GM18861 (cell line): ENCODE data around the gene ATAD3A.
"Not testable (repeated sequence)": the region's sequence is repeated elsewhere in the genome, so short reads cannot be mapped to it uniquely, and the experiment has no call there.

Experiments
- ATAC-seq: cut with Tn5 transposase; IDR thresholded peaks from one replicate; pipeline ENCODE4 v1.9.1; 2021; ENCODE audit not compliant: unreplicated experiment

Gene ATAD3A

DNA sequence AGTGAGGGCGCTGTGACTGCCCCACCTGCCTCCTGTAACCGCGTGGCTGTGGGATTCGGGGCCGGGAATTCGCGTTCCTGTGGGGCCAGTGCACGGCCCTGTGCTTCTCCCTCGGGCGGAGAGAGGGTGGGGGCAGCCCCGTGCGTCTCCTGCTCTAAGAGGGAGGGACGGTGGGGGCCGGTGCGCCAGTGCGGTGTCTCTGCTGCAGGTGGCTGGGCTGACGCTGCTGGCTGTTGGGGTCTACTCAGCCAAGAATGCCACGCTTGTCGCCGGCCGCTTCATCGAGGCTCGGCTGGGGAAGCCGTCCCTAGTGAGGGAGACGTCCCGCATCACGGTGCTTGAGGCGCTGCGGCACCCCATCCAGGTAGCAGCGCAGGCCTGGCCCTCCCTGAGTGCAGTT, 10.6 kb downstream of the ATAD3A start:
- ATAC-seq: not testable (repeated sequence)

DNA sequence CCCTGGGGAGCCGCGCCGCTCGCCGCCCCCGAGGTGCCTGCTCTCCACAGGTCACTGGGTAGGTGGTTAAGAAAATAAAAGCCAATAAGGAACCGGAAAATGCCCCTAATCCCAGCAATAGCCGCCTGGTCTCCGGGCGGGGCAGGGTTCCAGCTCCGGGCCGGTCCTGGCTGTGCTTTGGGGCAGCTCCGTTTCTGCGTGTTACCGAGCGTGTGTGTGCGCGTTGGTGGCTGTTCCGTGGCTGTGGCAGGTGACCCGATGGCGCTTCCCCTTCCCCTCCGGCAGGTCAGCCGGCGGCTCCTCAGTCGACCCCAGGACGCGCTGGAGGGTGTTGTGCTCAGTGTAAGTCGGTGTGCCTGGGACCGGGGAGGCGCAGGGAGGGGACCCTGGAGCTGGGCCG, 11.3 kb downstream of the ATAD3A start:
- not testable (repeated sequence) for ATAC-seq

DNA sequence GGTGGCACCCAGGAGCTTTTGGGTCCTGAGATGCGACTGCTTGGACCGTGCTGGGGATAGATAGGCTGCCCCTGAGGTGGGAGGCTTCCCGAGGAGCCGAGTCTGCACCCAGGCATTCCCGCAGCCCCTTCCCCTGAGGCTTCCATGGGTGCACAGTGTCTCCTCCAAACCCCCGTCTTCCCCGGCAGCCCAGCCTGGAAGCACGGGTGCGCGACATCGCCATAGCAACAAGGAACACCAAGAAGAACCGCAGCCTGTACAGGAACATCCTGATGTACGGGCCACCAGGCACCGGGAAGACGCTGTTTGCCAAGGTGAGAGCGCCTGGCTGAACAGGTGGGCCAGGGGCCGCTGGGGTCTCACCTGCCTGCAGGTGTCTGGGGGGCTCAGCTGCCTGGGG, 11.7 kb downstream of the ATAD3A start:
- ATAC-seq: not testable (repeated sequence)

DNA sequence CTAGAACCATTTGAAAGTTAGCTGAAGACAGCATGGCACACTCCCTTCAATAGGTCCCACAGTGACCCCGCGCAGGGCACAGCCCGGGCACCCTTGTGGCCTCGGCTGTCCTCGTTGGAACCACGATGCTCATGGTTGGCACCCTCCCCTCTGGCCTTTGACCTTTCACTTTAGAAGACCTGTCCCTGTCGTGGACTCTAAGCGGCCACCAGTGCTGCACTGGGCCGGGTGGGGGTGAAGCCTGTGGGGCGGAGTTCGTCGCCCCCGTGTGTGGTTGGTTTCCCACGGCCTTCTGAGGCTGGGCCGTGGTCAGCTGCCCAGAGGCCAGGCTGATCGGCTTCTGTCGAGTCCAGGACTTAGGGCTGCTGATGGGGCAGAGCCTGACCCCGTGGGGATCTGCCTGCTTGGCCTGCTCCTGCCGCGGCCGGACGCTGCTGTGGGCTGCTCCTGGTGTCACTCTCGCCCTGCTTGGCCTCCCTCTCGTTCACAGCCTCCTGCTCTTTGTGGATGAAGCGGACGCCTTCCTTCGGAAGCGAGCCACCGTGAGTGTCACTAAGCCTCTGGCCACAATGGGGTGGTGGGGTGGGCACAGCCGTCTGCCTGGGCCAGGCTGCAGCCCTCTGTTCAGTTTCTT, 12.9 kb downstream of the ATAD3A start:
- ATAC-seq: not testable (repeated sequence)

DNA sequence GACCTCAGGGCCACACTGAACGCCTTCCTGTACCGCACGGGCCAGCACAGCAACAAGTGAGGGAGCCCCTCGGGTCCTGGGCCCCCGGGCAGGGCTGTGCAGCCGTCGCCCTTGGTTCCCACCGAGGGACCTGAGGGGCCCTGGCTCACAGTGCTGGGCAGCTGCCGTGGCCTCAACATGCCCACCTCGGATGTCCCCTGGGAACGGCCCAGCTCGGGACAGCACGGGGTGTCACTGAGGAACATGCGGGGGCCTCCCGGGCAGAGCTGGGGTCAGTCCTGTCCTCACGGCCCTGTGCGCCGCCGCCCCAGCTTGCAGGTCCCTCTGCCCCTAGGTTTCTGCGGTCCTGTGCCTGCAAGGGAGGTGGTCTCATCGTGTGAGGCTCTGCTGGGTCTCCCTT, 14.5 kb downstream of the ATAD3A start:
- not testable (repeated sequence) for ATAC-seq

DNA sequence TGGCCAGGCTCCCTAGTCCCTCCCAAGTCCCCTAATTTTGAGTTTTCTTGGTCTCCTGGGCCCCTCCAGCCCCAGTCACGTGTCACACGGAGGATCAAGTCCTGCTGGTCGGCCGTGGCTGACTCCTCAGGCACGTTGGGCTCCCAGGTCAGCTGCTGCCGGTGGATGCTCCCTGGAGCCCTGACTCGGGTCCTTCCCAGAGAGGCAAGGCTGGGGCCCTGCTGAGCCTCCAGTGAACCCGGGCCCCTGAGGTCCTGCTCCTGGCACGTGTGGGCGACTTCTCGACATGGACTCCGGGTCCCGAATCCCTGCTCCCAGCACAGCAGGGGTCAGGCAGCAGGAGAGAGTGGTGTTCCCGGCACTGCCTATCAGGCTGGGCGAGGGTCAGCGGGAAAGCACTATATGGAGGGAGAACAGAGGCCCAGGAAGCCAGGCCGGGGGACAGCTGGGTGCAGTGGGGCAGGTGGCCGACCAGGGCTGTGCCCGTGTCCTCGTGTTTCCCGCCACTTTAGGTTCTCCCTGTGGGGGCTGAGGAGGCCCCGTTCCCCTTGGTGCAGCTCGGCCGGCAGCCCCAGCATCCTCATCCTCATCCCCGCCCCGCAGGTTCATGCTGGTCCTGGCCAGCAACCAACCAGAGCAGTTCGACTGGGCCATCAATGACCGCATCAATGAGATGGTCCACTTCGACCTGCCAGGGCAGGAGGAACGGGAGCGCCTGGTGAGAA, 15.3 kb downstream of the ATAD3A start:
- ATAC-seq: no peak

DNA sequence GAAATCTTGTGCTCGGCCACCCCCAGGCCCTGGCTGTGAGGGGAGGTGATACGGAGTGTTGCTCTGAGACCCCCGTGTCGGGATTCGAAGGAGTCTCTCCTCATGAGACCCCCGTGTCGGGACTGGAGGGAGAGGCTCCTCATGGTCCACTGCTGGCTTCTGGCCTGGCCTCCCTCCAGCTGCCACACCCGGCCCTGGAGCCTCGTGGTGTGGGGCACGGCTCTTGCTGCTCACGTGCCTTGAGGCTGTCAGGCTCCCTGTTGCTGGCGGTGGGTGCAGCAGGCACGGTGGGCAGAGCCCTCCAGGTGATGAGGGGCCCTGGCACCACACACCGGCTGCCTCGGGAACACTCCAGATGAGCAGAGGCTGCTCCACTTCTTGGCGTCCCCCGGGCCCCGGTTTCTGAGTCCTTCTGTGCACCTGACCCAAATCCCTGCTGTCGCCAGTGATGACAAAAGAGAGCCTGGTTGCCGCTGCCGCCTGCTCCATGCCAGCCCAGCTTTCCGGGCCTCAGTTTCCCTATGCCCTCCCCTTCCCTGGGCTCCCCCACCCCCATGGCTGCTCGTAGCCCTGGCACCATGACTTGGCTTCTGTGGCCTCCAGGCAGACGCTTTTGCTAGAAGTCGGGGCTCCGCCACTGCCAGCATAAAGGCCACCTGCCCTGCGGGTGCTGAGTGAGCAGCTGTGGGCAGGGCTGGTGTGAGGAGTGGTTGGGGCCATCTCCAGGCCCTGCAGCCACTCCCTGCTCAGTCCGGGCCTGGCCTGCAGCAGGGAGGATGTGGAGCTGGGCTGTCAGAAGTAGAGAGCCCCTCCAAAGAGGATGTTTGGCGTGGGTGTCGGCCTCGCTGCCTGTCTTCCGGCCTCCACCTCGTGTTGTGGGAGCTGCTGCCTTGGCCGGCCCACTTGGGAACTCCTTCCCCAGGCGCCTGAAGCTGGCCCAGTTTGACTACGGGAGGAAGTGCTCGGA, 16.6 kb downstream of the ATAD3A start:
- no peak for ATAC-seq

DNA sequence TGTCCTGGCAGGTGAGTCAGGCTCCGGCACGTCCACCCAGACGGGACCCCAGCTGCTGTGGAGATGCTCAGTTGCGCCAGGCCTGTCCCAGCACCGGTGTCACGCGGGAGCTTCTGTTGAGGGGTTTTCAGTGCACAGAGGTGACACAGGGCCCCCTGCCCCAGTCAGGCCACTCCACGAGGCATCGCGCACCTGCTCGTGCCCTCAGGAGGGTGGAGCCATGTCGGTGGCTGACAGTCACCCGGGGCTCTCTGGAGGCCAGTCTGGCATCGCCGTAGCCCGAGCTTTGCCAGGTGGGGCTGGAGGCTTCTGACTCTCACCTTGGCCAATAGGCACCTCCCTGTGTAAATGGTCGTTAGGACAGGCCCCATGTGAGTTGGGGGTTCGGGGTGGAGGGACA, 17.4 kb downstream of the ATAD3A start:
- ATAC-seq: no peak

DNA sequence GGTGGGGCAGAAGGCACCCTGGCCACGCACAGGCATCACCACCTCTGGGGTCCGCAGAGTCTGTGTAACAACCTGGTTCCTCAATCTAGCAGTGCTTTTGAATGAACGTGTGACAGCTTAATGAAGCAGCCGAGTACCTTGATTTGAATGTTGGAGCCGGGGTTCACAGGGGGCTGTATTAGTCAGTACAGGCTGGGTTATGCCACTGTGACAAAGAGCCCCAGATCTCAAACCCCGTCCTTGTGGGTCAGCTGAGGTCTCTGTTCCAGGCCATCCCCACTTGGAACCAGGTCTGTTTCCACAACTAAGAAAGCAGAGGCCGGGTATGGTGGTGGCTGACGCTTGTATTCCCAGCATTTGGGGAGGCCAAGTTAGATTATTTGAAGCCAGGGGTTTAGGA, 18.0 kb downstream of the ATAD3A start:
- ATAC-seq: no peak

DNA sequence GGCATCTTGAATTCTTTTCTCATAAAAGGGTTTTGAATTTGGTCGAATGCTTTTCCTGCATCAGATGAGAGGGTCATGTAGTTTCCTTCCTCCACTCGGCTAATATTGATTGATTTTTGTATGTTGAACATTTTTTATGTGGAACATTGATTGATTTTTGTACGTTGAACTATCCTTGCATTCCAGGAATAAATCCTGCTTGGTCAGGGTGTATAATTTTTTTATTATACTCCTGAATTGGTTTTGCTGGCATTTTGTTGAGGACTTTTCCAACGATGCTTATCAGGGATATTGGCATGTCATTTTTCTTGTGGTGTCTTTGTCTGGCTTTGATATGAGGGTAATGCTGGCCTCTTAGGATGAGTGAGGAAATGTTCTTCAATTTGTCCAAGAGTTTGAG, 20.0 kb downstream of the ATAD3A start:
- no peak for ATAC-seq

DNA sequence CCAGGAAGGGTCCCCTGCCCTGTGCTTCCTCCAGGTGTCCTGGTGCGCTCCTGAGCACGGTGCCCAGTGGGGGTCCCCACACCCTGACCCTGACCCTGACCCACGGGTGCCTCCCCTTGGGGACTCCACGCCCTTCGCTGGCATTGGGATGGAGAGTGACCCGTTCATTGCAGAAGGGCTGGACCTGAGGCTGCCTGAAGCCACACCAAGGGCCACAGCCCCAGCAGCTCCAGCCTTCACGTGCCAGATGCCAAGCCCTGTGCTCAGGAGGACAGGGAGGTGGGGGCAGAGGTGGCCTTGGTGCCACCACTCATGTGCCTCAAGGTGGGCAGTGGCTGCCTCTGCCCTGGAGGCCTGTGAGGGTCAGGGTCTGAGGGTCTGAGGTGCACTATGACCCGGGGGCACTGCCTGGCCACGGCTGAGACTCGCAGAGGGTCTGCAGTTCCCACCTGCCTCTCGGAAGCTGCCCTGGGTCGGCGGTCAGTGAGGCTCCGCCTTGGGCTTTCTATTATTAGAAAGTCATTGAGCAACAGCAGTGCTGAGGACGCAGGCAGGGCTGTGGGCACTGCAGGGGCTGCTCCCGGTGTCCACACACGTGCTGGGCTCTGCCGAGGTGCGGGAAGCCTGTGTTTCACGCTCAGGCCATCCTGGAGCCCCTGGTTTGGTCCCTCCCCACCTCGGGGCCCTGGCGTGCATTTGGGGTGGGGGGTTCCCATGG, 21.4 kb downstream of the ATAD3A start:
- not testable (repeated sequence) for ATAC-seq

DNA sequence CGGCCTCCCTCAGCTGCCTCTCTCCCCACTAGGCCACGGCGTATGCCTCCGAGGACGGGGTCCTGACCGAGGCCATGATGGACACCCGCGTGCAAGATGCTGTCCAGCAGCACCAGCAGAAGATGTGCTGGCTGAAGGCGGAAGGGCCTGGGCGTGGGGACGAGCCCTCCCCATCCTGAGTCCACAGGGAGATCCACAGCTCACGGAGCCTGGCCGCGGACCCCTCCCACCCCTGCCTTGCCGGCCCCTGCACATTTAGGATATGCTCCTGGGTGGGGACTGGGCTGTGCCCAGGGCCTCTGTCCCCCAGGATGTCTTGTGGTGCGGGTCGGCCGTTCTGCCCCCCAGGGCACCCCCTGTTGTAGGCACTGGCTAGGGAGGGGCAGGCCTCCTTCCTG, 21.9 kb downstream of the ATAD3A start:
- not testable (repeated sequence) for ATAC-seq

DNA sequence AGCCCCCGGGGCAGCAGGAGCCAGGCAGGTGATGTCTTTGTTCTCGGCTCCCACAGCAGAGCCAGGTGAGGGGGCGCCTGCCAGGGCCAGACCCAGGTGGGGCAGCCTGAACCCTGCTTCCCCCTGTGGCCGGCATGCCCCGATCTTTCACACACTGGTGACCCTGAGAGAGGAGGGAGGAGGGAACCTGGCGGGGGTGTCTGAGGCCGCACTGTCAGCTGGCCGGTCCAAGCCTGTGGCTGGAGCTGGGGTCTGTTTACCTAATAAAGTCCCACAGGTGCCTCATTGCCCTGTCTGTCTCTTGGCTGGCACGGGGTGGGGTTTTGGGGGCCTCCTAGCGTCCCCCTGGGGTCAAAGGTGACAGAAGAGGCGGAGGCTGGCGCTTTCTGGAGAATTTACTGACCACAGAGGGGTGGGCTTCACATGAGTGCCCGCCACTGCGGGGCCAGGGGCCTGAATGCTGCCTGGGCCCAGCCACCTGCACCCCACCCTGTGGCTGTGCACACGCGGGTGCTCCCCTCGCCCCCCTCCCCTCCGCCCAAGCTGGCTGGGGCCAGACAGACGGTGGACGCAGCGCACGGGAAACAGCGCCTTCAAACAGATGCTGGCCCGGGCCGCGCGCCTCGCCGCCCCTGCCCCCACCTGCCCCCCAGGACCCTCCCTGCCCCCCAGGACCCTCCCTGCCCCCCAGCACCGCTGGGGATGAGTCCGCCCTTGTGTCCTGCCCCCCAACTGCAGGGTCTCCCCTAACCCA, 22.6 kb downstream of the ATAD3A start:
- no peak for ATAC-seq

DNA sequence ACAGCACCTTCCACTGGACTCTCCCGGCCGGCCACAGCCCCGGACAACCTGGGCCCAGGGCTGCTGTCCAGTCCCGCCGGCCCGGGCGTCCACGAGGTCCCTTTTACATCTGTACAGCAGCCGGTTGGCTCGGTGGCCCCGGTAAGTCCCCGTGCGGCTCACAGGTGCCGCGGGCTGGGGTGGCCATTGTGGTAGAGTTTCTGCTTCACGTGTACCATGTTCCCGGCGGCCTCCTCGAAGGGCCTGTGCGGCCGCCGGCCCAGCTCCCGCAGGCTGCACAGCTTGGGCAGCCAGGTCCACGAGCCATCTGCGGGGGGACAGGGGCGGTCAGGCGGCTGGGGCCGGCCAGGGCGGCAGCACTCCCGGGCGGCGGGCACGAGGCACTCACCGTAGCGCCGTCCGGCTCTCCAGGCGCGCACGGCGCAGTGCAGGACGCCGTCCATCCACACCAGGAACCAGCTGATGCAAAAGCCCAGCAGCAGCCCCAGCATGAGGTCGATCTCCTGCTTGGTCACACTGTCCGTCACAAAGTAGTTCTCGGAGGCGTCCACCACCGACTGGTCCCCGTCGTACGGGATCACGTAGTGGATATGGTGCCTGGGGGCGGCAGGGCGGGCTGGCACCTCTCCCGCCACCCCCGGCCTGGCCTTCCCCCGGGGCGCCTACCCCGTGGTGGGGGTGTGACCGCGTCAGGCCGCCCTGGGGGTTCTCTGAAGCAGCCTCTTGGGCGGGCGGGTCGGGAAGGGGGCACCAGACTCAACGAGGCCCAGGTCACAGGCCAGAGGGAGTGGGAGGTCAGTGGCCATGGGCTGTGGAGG, 23.4 kb downstream of the ATAD3A start:
- no peak for ATAC-seq

DNA sequence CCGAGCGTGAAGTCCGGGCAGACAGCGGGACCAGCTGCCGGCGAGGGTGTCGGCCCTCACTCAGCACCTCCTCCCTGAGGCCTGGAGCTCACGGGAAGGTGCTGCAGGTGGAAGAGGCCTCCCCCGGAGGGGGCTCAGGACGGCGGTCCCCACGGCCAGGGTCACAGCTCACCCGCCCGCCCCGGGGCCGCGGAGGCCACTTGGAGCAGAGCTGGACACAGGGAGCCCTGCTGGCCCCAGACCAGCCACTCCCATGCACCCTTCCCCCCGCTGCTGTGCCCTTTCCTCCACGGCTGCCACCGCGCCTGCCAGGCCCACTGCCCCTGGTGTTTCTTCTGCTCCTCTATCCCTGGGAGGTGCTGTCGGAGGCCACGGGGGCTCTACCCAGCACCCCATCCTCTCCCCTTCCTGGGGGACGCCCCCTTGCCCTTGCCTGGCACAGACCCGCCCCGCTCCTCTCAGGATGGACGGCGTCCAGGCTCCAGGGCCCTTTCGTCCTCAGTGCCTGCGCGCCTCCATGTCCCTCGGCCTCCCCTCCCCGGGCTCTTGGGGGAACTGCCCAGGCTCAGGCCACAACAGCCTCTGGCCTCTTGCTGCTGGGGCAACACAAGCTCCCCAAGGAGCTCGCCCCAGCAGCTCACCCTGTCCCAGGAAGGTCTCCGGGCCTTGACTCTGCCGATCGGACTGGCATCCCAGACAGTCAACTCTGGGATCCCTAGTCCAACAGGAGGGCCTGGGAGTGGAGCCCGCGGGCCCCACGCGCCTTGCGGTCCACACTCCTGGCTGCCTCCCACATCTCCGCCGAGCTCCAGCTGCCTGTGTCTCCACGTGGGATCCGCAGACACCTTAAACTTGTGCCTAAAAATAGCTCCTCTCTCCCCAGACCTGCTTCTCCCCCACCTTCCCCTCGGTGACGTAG, 24.3 kb downstream of the ATAD3A start:
- no peak for ATAC-seq

DNA sequence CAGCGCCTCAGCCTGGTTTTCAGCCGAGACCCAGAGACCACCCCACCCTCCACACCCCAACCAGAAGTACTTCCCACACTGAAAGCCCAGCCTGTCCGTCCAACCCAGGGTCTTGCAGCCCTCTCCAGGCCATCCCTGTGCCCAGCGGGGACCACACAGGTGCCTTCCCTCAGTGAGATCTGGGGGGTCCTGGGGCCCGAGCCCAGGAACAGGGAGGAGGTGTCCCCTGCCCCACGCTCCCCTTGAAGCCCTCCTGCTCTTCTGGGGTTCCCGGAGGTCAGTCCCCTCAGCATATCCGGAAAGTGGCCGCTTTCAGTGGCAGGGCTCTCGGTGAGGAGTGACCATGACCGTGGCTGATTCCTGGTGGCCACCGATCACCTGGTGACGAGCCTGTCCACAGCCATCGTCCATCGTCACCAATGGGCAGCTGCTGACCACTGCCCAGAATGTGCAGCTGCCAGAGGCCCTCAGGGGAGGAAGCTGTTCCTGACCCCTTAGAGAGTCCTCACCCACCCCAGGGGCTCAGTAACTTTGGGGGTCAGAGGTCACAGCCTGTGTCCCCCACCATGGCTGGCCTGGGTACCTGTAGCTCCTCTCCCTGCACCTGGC, 25.1 kb downstream of the ATAD3A start:
- no peak for ATAC-seq

DNA sequence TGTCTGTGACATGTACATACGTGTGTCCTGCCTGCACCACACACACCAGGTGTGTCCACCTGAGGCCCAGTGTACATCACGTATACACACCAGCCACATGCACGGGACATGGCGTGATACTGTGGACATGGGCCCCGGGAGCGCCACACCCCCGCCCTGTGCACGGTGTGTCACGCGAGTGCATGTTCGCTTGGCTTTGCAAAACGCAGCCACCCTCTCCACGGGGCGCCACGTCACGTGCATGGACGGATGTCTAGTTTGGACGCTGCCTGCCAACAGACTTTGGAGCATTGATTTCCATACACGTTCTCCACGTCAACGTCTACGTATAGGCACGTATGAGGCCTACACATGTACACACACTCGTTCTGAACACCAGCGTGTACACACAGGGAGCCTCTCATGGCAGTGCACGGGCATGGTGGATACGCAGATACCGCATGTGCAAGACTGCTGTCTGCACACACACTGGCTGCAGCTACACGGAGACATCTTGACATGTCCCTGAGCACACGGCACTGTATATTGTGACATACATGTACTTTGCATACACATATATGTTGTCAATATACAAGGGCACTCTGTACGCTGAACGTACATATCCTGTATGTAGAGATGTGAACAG, 25.8 kb downstream of the ATAD3A start:
- no peak for ATAC-seq

DNA sequence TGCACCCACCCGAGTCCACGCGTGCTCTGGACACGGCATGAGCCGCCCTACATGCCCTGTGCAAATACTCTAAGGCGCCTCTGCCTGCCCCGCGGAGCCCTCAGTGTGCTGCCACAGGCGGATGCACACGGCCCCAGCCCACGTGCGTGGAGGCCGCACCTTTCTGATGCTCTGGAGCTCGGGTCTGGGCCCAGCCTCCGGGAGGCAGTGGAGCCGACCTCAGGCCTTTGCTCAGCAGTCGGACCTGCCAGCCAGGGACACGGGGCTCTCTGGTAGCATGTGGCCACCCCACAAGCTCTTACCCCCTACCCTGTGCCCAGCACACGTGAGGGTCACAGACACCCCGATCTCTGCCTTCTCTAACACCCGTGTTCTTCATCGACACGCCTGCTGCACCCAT, 26.4 kb downstream of the ATAD3A start:
- no peak for ATAC-seq
